Measurements from ENCODE around the gene IGF1R.

The IGF1R gene

DNA sequence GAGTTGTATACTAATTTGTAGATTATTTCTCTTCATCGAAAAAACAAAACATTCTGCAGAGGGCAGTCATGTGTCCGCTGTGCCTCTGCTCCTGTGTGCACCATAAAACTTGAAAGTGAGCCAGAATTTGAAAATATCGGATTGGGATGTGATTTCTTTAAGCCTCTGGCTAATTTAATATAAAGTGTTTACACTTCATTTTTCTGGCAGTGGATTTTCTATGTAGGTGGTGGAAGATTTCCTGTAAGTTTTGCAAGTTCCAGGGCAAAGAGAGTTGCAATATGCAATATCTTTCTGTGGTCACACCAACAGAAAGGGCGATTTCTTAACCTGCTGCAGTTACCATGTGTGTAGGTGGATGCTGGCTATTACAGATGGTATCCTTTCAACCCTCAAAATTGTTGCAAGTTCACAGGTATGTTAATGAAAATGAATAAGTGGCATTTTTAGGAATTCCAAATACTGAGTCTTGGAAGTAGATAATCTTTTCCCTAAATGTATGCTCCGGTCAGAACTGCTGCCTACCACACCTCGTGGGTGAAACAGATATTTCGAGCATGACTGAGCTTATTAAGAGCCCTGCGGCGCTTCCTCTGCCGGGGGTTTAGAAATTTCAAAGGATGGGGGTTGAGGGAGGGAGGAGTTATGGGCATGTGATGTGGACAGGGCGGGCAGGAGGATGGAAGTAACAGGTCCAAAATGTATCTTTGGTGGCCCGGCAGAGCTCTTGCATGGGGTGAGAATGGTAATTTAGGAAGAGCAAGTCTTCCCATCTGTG is 225.3 kb downstream of the IGF1R start:
- Histone ChIP-seq H3K4me3 (ENCODE audit: low read depth in 1 of 2, low read length in 2 of 2) (no peak overlapping the region), H3K27ac (ENCODE audit: low read length) (no peak overlapping the region), H3K4me2 (ENCODE audit: insufficient read depth, low read length) (no peak overlapping the region), H3K79me2 (ENCODE audit: insufficient read depth, low read length) (peaks cover 67% of the 10 kb centered on the region), H3K27me3 (ENCODE audit: insufficient read depth, low read length, poor library complexity) (no peaks in the 10 kb centered on the region), H4K20me1 (ENCODE audit: insufficient read depth, low read length) (no peaks in the 10 kb centered on the region; the same call in 1 of the 2 replicates), H3K36me3 (ENCODE audit: insufficient read depth, low read length) (no peaks in the 10 kb centered on the region), H3K9me3 (ENCODE audit: insufficient read depth, low read length, severe bottlenecking) (no peaks in the 10 kb centered on the region), H3K9ac (ENCODE audit: low read depth, low read length) (no peak overlapping the region), H2AFZ (ENCODE audit: low read depth, low read length) (no peak overlapping the region), H3K4me1 (ENCODE audit: insufficient read depth, low read length) (no peaks in the 10 kb centered on the region)
- DNase-seq = no peak
- TF ChIP-seq, protein P1, sequence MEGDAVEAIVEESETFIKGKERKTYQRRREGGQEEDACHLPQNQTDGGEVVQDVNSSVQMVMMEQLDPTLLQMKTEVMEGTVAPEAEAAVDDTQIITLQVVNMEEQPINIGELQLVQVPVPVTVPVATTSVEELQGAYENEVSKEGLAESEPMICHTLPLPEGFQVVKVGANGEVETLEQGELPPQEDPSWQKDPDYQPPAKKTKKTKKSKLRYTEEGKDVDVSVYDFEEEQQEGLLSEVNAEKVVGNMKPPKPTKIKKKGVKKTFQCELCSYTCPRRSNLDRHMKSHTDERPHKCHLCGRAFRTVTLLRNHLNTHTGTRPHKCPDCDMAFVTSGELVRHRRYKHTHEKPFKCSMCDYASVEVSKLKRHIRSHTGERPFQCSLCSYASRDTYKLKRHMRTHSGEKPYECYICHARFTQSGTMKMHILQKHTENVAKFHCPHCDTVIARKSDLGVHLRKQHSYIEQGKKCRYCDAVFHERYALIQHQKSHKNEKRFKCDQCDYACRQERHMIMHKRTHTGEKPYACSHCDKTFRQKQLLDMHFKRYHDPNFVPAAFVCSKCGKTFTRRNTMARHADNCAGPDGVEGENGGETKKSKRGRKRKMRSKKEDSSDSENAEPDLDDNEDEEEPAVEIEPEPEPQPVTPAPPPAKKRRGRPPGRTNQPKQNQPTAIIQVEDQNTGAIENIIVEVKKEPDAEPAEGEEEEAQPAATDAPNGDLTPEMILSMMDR (IDR thresholded peaks at IDR 0.05; ENCODE audit: borderline replicate concordance, extremely low read depth, low read length, poor library complexity, severe bottlenecking) = no peak
- no peak for TF ChIP-seq EZH2 (IDR thresholded peaks at IDR 0.05; ENCODE audit: borderline replicate concordance, low read depth, low read length, severe bottlenecking)
- ATAC-seq (ENCODE audit: insufficient read depth, low read depth) = no peak

DNA sequence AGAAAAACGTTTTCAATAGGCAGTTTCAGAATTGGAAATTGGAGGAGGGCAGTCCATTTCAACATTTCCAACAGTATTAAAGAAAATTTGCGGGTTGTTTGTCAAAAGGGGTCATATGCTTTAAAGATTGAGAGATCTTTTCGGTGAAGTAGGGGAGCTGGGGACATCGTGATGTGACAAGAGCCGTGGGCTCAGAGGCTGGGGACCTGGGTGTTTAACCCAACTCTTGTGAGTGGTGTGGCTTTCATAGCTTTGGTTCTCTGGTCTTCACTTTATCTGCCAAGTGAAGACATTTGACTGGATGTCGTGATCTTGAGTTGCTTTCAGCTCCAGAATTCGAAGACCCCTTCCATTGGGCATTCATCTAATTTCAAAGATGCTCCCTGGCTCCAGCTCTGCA is 226.0 kb downstream of the IGF1R start:
- H2AFZ ChIP-seq (ENCODE audit: low read depth, low read length) = no peak overlapping the region
- no peaks in the 10 kb centered on the region for H3K27me3 ChIP-seq (ENCODE audit: insufficient read depth, low read length, poor library complexity)
- DNase-seq (no peak), ATAC-seq (ENCODE audit: insufficient read depth, low read depth) (no peak)
- no peak overlapping the region for H3K4me3 ChIP-seq (ENCODE audit: low read depth in 1 of 2, low read length in 2 of 2)
- H3K4me1 ChIP-seq (ENCODE audit: insufficient read depth, low read length) = no peaks in the 10 kb centered on the region
- no peak overlapping the region for H3K27ac ChIP-seq (ENCODE audit: low read length)
- peaks cover 60% of the 10 kb centered on the region for H3K79me2 ChIP-seq (ENCODE audit: insufficient read depth, low read length)
- no peak overlapping the region for H3K9ac ChIP-seq (ENCODE audit: low read depth, low read length)
- TF ChIP-seq EZH2 (IDR thresholded peaks at IDR 0.05; ENCODE audit: borderline replicate concordance, low read depth, low read length, severe bottlenecking) = no peak
- no peaks in the 10 kb centered on the region; the same call in 1 of the 2 replicates for H4K20me1 ChIP-seq (ENCODE audit: insufficient read depth, low read length)
- no peaks in the 10 kb centered on the region for H3K36me3 ChIP-seq (ENCODE audit: insufficient read depth, low read length)
- no peaks in the 10 kb centered on the region for H3K9me3 ChIP-seq (ENCODE audit: insufficient read depth, low read length, severe bottlenecking)
- no peak overlapping the region for H3K4me2 ChIP-seq (ENCODE audit: insufficient read depth, low read length)

DNA sequence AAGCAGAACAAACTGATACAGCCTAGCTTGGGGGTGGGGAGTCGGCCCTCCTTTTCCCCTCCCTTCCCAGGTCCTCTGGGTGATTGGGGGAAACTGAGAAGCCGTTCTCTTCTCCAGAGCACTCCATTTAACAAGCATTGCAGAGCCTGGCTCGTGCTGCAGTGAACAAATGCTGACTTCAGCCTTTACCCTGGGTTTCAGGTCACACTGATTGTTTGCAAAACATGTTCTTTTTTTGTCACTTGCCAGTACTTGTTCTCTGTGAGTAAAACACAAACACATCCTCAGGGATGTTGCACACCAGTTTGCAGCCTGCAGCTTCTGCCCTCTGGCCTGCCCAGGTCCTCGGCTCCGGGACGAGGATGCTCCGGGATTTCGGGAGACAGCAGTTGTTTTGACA is 226.4 kb downstream of the IGF1R start:
- no peak overlapping the region for H2AFZ ChIP-seq (ENCODE audit: low read depth, low read length)
- no peaks in the 10 kb centered on the region for H3K4me1 ChIP-seq (ENCODE audit: insufficient read depth, low read length)
- peaks cover 57% of the 10 kb centered on the region for H3K79me2 ChIP-seq (ENCODE audit: insufficient read depth, low read length)
- no peaks in the 10 kb centered on the region for H3K36me3 ChIP-seq (ENCODE audit: insufficient read depth, low read length)
- no peaks in the 10 kb centered on the region for H3K9me3 ChIP-seq (ENCODE audit: insufficient read depth, low read length, severe bottlenecking)
- no peak overlapping the region for H3K9ac ChIP-seq (ENCODE audit: low read depth, low read length)
- H3K4me3 ChIP-seq (ENCODE audit: low read depth in 1 of 2, low read length in 2 of 2) = no peak overlapping the region
- no peak overlapping the region for H3K27ac ChIP-seq (ENCODE audit: low read length)
- H4K20me1 ChIP-seq (ENCODE audit: insufficient read depth, low read length) = no peaks in the 10 kb centered on the region; the same call in 1 of the 2 replicates
- H3K4me2 ChIP-seq (ENCODE audit: insufficient read depth, low read length) = no peak overlapping the region
- no peak for ATAC-seq (ENCODE audit: insufficient read depth, low read depth)
- TF ChIP-seq EZH2 (IDR thresholded peaks at IDR 0.05; ENCODE audit: borderline replicate concordance, low read depth, low read length, severe bottlenecking) = no peak
- TF ChIP-seq, protein P1 (IDR thresholded peaks at IDR 0.05; ENCODE audit: borderline replicate concordance, extremely low read depth, low read length, poor library complexity, severe bottlenecking) = no peak
- no peak for DNase-seq
- no peaks in the 10 kb centered on the region for H3K27me3 ChIP-seq (ENCODE audit: insufficient read depth, low read length, poor library complexity)

DNA sequence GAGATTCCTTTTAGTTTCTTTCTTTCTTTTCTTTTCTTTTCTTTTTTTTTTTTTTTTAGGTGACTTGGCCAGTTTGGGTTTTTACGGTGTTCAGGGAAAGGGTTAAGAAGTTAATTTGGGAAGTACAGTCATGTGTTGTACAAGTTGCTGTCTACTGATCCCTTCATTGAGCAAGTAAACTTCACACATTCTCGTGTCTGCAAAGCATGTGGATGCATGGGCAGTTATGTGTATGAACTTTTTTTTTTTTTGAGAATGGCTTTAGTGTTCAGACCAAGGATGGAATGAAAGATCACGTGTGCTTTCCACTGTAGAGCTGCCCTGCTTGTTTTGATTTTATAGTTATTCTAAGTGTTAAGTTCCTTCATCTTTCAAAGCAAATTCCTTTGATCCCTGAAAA is 227.0 kb downstream of the IGF1R start:
- TF ChIP-seq EZH2 (IDR thresholded peaks at IDR 0.05; ENCODE audit: borderline replicate concordance, low read depth, low read length, severe bottlenecking) = no peak
- TF ChIP-seq, protein P1 (IDR thresholded peaks at IDR 0.05; ENCODE audit: borderline replicate concordance, extremely low read depth, low read length, poor library complexity, severe bottlenecking) = no peak
- no peaks in the 10 kb centered on the region; the same call in 1 of the 2 replicates for H4K20me1 ChIP-seq (ENCODE audit: insufficient read depth, low read length)
- no peak overlapping the region for H3K27ac ChIP-seq (ENCODE audit: low read length)
- H3K79me2 ChIP-seq (ENCODE audit: insufficient read depth, low read length) = peaks cover 57% of the 10 kb centered on the region
- H2AFZ ChIP-seq (ENCODE audit: low read depth, low read length) = no peak overlapping the region
- H3K9ac ChIP-seq (ENCODE audit: low read depth, low read length) = no peak overlapping the region
- no peak overlapping the region for H3K4me3 ChIP-seq (ENCODE audit: low read depth in 1 of 2, low read length in 2 of 2)
- H3K9me3 ChIP-seq (ENCODE audit: insufficient read depth, low read length, severe bottlenecking) = no peaks in the 10 kb centered on the region
- H3K27me3 ChIP-seq (ENCODE audit: insufficient read depth, low read length, poor library complexity) = no peaks in the 10 kb centered on the region
- ATAC-seq (ENCODE audit: insufficient read depth, low read depth) (no peak), DNase-seq (no peak)
- no peak overlapping the region for H3K4me2 ChIP-seq (ENCODE audit: insufficient read depth, low read length)
- H3K36me3 ChIP-seq (ENCODE audit: insufficient read depth, low read length) = no peaks in the 10 kb centered on the region
- H3K4me1 ChIP-seq (ENCODE audit: insufficient read depth, low read length) = no peaks in the 10 kb centered on the region

Data from DND-41 (cell line).